ENCODE measurements around the gene MELTF. TPM values are rescaled to one million over a fixed set of nuclear protein-coding genes. Genes with fewer than 3 reads are reported as not detected.

Gene MELTF
- total and polyA plus RNA-seq, 9 of the 15 experiments (the other 6 are each of a cell fraction or from before 2014, with no cell fraction given), result 0.35 to 10.5 (median 4.5) TPM

- TF ChIP-seq PHF20 (IDR thresholded peaks at IDR 0.05; ENCODE audit: partially characterized antibody) (no peak), NFE2 (IDR thresholded peaks at IDR 0.05; ENCODE audit: low read depth) (no peak), GTF2A2 (tag; IDR thresholded peaks at IDR 0.05) (no peak), KLF1 (tag; IDR thresholded peaks at IDR 0.05) (no peak), HDAC6 (IDR thresholded peaks at IDR 0.05; ENCODE audit: low read depth, low read length) (no peak), NFE2L1 (tag; IDR thresholded peaks at IDR 0.05; ENCODE audit: borderline replicate concordance, low read depth) (no peak), TAL1 (IDR thresholded peaks at IDR 0.05) (no peak), NFYB (IDR thresholded peaks at IDR 0.05; ENCODE audit: extremely low read depth, insufficient read length) (no peak), ZNF324 (CRISPR knock-in tag; IDR thresholded peaks at IDR 0.05) (no peak), TBP (optimal IDR thresholded peaks at IDR 0.05; ENCODE audit: low read depth, low read length) (peak; percentile 71), HDAC1 (IDR thresholded peaks at IDR 0.05) (no peak), ZNF764 (CRISPR knock-in tag; IDR thresholded peaks at IDR 0.05; ENCODE audit: low read depth) (no peak), FOXM1 (IDR thresholded peaks at IDR 0.05; ENCODE audit: low read depth) (no peak), FOXM1 (CRISPR knock-in tag; IDR thresholded peaks at IDR 0.05; ENCODE audit: low read depth) (no peak; the same call in 1 of the 2 replicates), TCF7L2 (IDR thresholded peaks at IDR 0.05; ENCODE audit: low read depth, low read length) (no peak), GTF2E2 (tag; IDR thresholded peaks at IDR 0.05) (no peak; the same call in 1 of the 2 replicates), BCL6 (CRISPR knock-in tag; IDR thresholded peaks at IDR 0.05) (no peak), RAD51 (IDR thresholded peaks at IDR 0.05; ENCODE audit: borderline replicate concordance, low read depth) (no peak), FOXK2 (conservative IDR thresholded peaks at IDR 0.05 in 1 of 2, IDR thresholded peaks at IDR 0.05 in 1 of 2; ENCODE audit: low read depth in 2 of 2) (no peak), MYC (IDR thresholded peaks at IDR 0.05; ENCODE audit: low read depth, low read length) (peak; percentile 30; the same call in 1 of the 2 replicates), MYC (CRISPR knock-in tag; IDR thresholded peaks at IDR 0.05; ENCODE audit: borderline replicate concordance, low read depth) (no peak), HNRNPL (IDR thresholded peaks at IDR 0.05; ENCODE audit: low read depth, low read length) (no peak), CREM (IDR thresholded peaks at IDR 0.05; ENCODE audit: low read depth) (0 out of 2 replicates have a peak, but pooled peaks have one; percentile 44), TBL1XR1 (IDR thresholded peaks at IDR 0.05; ENCODE audit: low read length in 2 of 2) (no peak; a peak in 1 of 4 replicates), HMGN3 (IDR thresholded peaks at IDR 0.05; ENCODE audit: borderline replicate concordance, extremely low read depth, insufficient read length, low read depth, low read length) (peak; percentile 51), NFIX (CRISPR knock-in tag; IDR thresholded peaks at IDR 0.05; ENCODE audit: low read depth) (no peak)
- TF ChIP-seq, protein P1, sequence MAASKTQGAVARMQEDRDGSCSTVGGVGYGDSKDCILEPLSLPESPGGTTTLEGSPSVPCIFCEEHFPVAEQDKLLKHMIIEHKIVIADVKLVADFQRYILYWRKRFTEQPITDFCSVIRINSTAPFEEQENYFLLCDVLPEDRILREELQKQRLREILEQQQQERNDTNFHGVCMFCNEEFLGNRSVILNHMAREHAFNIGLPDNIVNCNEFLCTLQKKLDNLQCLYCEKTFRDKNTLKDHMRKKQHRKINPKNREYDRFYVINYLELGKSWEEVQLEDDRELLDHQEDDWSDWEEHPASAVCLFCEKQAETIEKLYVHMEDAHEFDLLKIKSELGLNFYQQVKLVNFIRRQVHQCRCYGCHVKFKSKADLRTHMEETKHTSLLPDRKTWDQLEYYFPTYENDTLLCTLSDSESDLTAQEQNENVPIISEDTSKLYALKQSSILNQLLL (CRISPR knock-in tag; IDR thresholded peaks at IDR 0.05; ENCODE audit: borderline replicate concordance), result no peak
- TF ChIP-seq, protein P2, sequence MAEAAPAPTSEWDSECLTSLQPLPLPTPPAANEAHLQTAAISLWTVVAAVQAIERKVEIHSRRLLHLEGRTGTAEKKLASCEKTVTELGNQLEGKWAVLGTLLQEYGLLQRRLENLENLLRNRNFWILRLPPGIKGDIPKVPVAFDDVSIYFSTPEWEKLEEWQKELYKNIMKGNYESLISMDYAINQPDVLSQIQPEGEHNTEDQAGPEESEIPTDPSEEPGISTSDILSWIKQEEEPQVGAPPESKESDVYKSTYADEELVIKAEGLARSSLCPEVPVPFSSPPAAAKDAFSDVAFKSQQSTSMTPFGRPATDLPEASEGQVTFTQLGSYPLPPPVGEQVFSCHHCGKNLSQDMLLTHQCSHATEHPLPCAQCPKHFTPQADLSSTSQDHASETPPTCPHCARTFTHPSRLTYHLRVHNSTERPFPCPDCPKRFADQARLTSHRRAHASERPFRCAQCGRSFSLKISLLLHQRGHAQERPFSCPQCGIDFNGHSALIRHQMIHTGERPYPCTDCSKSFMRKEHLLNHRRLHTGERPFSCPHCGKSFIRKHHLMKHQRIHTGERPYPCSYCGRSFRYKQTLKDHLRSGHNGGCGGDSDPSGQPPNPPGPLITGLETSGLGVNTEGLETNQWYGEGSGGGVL (CRISPR knock-in tag; IDR thresholded peaks at IDR 0.05), result no peak
These were observed 59.7 kb downstream of the MELTF start (continued) for GRCh38 chr3:196969660-196970546.

Data from K562 (cell line).